ENCODE data around the gene SDHC. TPM values are rescaled to one million over a fixed set of nuclear protein-coding genes. Genes with fewer than 3 reads are reported as not detected.

Gene SDHC, protein sequence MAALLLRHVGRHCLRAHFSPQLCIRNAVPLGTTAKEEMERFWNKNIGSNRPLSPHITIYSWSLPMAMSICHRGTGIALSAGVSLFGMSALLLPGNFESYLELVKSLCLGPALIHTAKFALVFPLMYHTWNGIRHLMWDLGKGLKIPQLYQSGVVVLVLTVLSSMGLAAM
- total RNA-seq (100 to 1,000 TPM in 1 of 2 donors, 10 to 100 TPM in 1; 87.1 to 173 TPM), polyA plus RNA-seq (100 to 1,000 TPM in 1 of 2 donors, 10 to 100 TPM in 1; 52.5 to 204 TPM)
- long read RNA-seq, donor 1, full-length matches to known transcripts = 42 of 80 reads
- long read RNA-seq, donor 1, partial matches to known transcripts = 38 of 80 reads
- long read RNA-seq, donor 1, other reads (novel, unspliced or antisense) = 0 of 80 reads
- long read RNA-seq, donor 2, full-length matches to known transcripts = 22 of 22 reads
- long read RNA-seq, donor 2, partial matches to known transcripts = 0 of 22 reads
- long read RNA-seq, donor 2, other reads (novel, unspliced or antisense) = 0 of 22 reads
- long read RNA-seq, donor 3, full-length matches to known transcripts = 31 of 40 reads
- long read RNA-seq, donor 3, partial matches to known transcripts = 9 of 40 reads
- long read RNA-seq, donor 3, other reads (novel, unspliced or antisense) = 0 of 40 reads
- long read RNA-seq, donor 4, full-length matches to known transcripts = 29 of 40 reads
- long read RNA-seq, donor 4, partial matches to known transcripts = 11 of 40 reads
- long read RNA-seq, donor 4, other reads (novel, unspliced or antisense) = 0 of 40 reads
- long read RNA-seq, donor 5, full-length matches to known transcripts = 48 of 67 reads
- long read RNA-seq, donor 5, partial matches to known transcripts = 19 of 67 reads
- long read RNA-seq, donor 5, other reads (novel, unspliced or antisense) = 0 of 67 reads

DNA sequence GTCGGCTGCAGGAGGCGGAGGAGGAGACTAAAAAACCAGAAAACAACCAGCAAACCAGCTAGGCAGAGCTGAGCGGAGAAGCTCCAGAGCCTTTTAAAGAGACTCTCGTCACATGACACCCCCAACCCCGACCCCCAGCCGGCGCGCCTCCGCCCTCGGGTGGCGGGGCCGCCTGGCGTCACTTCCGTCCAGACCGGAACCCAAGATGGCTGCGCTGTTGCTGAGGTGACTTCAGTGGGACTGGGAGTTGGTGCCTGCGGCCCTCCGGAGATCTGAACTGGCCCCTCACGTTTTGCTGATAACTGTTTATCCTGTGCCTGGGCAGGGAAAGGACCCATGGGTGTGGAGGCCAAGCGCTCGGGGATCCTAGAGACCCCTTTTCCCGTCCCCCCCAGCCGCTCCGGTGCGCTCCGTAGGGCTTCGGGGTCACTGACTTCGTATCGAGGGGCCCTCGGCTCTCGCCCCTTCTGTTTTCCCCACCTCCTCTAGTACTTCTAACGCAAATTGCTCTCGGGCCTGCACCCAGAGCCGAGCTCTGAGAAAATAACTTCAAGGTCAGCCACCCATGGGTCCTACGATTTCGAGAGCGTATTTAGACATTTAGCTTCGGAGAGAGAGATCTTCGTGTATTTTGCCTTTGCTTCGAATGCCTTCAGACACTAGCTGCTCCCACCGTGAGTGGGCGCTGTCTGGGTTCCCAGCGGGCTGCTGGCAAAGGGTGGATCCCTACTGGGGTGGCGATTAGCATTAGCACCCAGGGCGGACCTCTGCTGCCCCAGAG, at the start of gene SDHC:
Gene SDHC (plus strand): TSS at position 181 of the 781 bp plus-strand sequence. CDS start 25 bp downstream, at position 206.
- peak within 1 kb of the TSS; percentile 83 for H3K4me3 ChIP-seq
- TF ChIP-seq, protein P1, sequence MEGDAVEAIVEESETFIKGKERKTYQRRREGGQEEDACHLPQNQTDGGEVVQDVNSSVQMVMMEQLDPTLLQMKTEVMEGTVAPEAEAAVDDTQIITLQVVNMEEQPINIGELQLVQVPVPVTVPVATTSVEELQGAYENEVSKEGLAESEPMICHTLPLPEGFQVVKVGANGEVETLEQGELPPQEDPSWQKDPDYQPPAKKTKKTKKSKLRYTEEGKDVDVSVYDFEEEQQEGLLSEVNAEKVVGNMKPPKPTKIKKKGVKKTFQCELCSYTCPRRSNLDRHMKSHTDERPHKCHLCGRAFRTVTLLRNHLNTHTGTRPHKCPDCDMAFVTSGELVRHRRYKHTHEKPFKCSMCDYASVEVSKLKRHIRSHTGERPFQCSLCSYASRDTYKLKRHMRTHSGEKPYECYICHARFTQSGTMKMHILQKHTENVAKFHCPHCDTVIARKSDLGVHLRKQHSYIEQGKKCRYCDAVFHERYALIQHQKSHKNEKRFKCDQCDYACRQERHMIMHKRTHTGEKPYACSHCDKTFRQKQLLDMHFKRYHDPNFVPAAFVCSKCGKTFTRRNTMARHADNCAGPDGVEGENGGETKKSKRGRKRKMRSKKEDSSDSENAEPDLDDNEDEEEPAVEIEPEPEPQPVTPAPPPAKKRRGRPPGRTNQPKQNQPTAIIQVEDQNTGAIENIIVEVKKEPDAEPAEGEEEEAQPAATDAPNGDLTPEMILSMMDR (IDR thresholded peaks at IDR 0.05; ENCODE audit: control extremely low read depth, extremely low read depth) = no peak
- H3K36me3 ChIP-seq (ENCODE audit: control insufficient read depth in 4 of 4, insufficient read depth in 4 of 4, low read length in 4 of 4) = peaks cover 0 to 5% (median 0%) of the 10 kb centered on the region in 4 donors
- peak within 1 kb of the TSS; percentile 93 to 95 for H3K9ac ChIP-seq (ENCODE audit: insufficient read depth in 1 of 2, low read length in 2 of 2)
- ATAC-seq (ENCODE audit: insufficient read depth, low FRiP score) (peak; percentile 99), DNase-seq (peak; percentile 94 to 95 (median 94))
- H3K9me3 ChIP-seq (ENCODE audit: control insufficient read depth in 4 of 4, insufficient read depth in 3 of 4, low read length in 3 of 4) = no peaks in the 10 kb centered on the region
- peaks cover 0 to 6% (median 0%) of the 10 kb centered on the region in 3 donors for H3K27me3 ChIP-seq (ENCODE audit: control insufficient read depth in 3 of 3, insufficient read depth in 3 of 3, low read length in 2 of 3)
- peak within 1 kb of the TSS; percentile 88 to 97 for H3K27ac ChIP-seq (ENCODE audit: low read depth in 1 of 2, low read length in 1 of 2)
- 0 to 1% methylated on average over 45 of the region's 45 CpGs for WGBS, 2 donors
- H3K4me1 ChIP-seq (ENCODE audit: control insufficient read depth in 5 of 5, insufficient read depth in 5 of 5, low read length in 5 of 5) = peaks cover 0 to 8% (median 5%) of the 10 kb centered on the region in 5 donors

DNA sequence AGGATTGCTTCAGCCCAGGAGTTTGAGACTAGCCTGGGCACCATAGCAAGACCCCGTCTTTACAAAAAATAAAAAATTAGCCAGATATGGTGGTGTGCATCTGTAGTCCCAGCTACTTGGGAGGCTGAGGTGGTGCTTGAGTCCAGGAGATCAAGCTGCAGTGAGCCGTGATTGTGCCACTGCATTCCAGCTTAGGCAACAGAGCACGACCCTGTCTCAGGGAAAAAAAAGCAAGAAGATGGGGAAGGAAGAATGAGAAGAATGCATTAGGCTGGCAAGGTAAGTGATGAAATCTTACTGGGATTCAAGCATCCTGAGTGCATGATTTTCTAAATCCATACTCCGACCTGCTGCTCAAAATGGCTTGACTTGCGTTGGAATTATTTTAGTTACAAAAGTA, 48.9 kb upstream of the SDHC start:
- Histone ChIP-seq H3K27me3 (ENCODE audit: control insufficient read depth in 3 of 3, insufficient read depth in 3 of 3, low read length in 2 of 3) (peaks cover 0 to 7% (median 2%) of the 10 kb centered on the region in 3 donors), H3K36me3 (ENCODE audit: control insufficient read depth in 4 of 4, insufficient read depth in 4 of 4, low read length in 4 of 4) (no peaks in the 10 kb centered on the region), H3K27ac (ENCODE audit: low read depth in 1 of 2, low read length in 1 of 2) (no peak overlapping the region), H3K9me3 (ENCODE audit: control insufficient read depth in 4 of 4, insufficient read depth in 3 of 4, low read length in 3 of 4) (no peaks in the 10 kb centered on the region), H3K4me3 (no peak overlapping the region), H3K4me1 (ENCODE audit: control insufficient read depth in 5 of 5, insufficient read depth in 5 of 5, low read length in 5 of 5) (peaks cover 0 to 3% (median 0%) of the 10 kb centered on the region in 5 donors), H3K9ac (ENCODE audit: insufficient read depth in 1 of 2, low read length in 2 of 2) (no peak overlapping the region)
- TF ChIP-seq, protein P1 (IDR thresholded peaks at IDR 0.05; ENCODE audit: control extremely low read depth, extremely low read depth) = no peak
- ATAC-seq (ENCODE audit: insufficient read depth, low FRiP score) (no peak), DNase-seq (no peak)
- 82% methylated on average over 5 of the region's 5 CpGs for WGBS, 2 donors

DNA sequence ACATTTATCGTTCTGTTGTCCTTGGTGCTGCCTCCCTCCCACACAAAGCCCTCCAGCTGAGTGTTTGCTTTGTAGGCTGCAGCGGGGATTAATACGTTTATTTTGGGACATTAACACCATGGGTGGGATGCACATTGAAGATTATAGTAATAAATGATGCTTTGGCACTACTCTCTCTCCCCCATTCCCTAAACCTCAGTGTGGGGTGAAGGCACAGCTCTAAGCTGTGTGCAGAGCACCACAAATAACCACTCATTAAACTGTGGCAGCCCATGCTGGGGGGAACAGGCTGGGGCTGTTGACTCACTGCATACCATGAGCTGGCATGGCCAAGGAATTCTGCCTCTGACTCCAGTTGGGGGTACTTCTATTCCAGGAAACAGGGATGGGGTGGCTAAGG, 48.0 kb upstream of the SDHC start:
- DNase-seq (no peak), ATAC-seq (ENCODE audit: insufficient read depth, low FRiP score) (no peak)
- H3K4me1 ChIP-seq (ENCODE audit: control insufficient read depth in 5 of 5, insufficient read depth in 5 of 5, low read length in 5 of 5) = peaks cover 0 to 3% (median 0%) of the 10 kb centered on the region in 5 donors
- WGBS, 2 donors = 58 to 80% methylated on average over 3 of the region's 3 CpGs
- TF ChIP-seq, protein P1 (IDR thresholded peaks at IDR 0.05; ENCODE audit: control extremely low read depth, extremely low read depth) = no peak
- no peaks in the 10 kb centered on the region for H3K9me3 ChIP-seq (ENCODE audit: control insufficient read depth in 4 of 4, insufficient read depth in 3 of 4, low read length in 3 of 4)
- H3K27me3 ChIP-seq (ENCODE audit: control insufficient read depth in 3 of 3, insufficient read depth in 3 of 3, low read length in 2 of 3) = peaks cover 0 to 4% (median 0%) of the 10 kb centered on the region in 3 donors
- H3K36me3 ChIP-seq (ENCODE audit: control insufficient read depth in 4 of 4, insufficient read depth in 4 of 4, low read length in 4 of 4) = no peaks in the 10 kb centered on the region
- no peak overlapping the region for H3K27ac ChIP-seq (ENCODE audit: low read depth in 1 of 2, low read length in 1 of 2)
- H3K9ac ChIP-seq (ENCODE audit: insufficient read depth in 1 of 2, low read length in 2 of 2) = no peak overlapping the region
- no peak overlapping the region for H3K4me3 ChIP-seq

Data from lung (tissue), 16 donors.